Measurements from ENCODE around the gene PCDHB12.
"Not testable (repeated sequence)": the region's sequence is repeated elsewhere in the genome, so short reads cannot be mapped to it uniquely, and the experiment has no call there.

The PCDHB12 gene

GRCh38 chr5:141245250-141245717 lies 36.8 kb downstream of the PCDHB12 start, which contains the start of gene PCDHB15:
TSS of gene PCDHB15 (plus strand) at chr5:141245395. CDS start at chr5:141245579, 184 bp downstream.
- no peaks in the 10 kb centered on the region for H3K27me3 Mint-ChIP-seq (ENCODE audit: low read depth)
- H3K36me3 Mint-ChIP-seq (ENCODE audit: low read depth), result peaks cover 92% of the 10 kb centered on the region
- peak within 1 kb of the TSS; percentile 74 to 88 (median 80) for H3K4me3 Mint-ChIP-seq
- H3K4me1 Mint-ChIP-seq, result no peaks in the 10 kb centered on the region
- TF ChIP-seq, protein P1, sequence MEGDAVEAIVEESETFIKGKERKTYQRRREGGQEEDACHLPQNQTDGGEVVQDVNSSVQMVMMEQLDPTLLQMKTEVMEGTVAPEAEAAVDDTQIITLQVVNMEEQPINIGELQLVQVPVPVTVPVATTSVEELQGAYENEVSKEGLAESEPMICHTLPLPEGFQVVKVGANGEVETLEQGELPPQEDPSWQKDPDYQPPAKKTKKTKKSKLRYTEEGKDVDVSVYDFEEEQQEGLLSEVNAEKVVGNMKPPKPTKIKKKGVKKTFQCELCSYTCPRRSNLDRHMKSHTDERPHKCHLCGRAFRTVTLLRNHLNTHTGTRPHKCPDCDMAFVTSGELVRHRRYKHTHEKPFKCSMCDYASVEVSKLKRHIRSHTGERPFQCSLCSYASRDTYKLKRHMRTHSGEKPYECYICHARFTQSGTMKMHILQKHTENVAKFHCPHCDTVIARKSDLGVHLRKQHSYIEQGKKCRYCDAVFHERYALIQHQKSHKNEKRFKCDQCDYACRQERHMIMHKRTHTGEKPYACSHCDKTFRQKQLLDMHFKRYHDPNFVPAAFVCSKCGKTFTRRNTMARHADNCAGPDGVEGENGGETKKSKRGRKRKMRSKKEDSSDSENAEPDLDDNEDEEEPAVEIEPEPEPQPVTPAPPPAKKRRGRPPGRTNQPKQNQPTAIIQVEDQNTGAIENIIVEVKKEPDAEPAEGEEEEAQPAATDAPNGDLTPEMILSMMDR (IDR thresholded peaks at IDR 0.05; ENCODE audit: unreplicated experiment in 3 of 3), result peak in 1 of 3 experiments; percentile 32
- peak within 1 kb of the TSS; percentile 49 to 92 (median 85) for H3K27ac Mint-ChIP-seq
- H3K9me3 Mint-ChIP-seq, result peaks cover 83% of the 10 kb centered on the region

GRCh38 chr5:141246971-141247370 lies 38.5 kb downstream of the PCDHB12 start:
- H3K27me3 Mint-ChIP-seq (ENCODE audit: low read depth); H3K4me1 Mint-ChIP-seq; H3K4me3 Mint-ChIP-seq; H3K27ac Mint-ChIP-seq: not testable (repeated sequence)
- Mint-ChIP-seq H3K9me3 (peaks cover 85% of the 10 kb centered on the region), H3K36me3 (ENCODE audit: low read depth) (peaks cover 93% of the 10 kb centered on the region)

GRCh38 chr5:141247434-141247833 lies 38.9 kb downstream of the PCDHB12 start:
- not testable (repeated sequence) for H3K4me3 Mint-ChIP-seq; H3K27me3 Mint-ChIP-seq (ENCODE audit: low read depth); H3K27ac Mint-ChIP-seq; H3K4me1 Mint-ChIP-seq
- H3K9me3 Mint-ChIP-seq, result peaks cover 81% of the 10 kb centered on the region
- peaks cover 89% of the 10 kb centered on the region for H3K36me3 Mint-ChIP-seq (ENCODE audit: low read depth)

- peaks cover 76% of the 10 kb centered on the region for H3K9me3 Mint-ChIP-seq
- no peak overlapping the region for H3K27ac Mint-ChIP-seq
- no peaks in the 10 kb centered on the region for H3K27me3 Mint-ChIP-seq (ENCODE audit: low read depth)
- no peaks in the 10 kb centered on the region for H3K4me1 Mint-ChIP-seq
- H3K36me3 Mint-ChIP-seq (ENCODE audit: low read depth), result peaks cover 82% of the 10 kb centered on the region
- no peak overlapping the region for H3K4me3 Mint-ChIP-seq
- TF ChIP-seq, protein P1 (IDR thresholded peaks at IDR 0.05; ENCODE audit: unreplicated experiment in 3 of 3), result no peak
Measured at GRCh38 chr5:141250576-141250975, 42.1 kb downstream of the PCDHB12 start.

DNA sequence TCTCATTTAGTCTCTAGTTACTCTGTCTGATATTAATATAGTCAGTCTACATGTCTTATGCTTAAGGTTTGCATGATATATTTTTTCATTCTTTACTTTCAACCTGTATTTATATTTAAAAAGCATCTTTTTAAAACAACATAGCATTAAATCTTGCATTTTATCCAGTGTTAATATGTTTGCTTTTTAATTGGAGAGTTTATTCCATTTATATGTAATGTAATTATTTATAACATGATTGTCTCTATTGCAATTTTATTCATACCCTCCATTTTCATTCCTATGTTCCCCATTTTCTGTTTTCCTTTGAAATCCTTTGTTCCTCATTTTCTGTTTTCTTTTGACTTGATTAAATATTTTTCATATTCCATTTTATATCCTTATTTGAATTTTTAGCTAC lies 49.9 kb downstream of the PCDHB12 start:
- no peak overlapping the region for H3K27ac Mint-ChIP-seq
- H3K4me1 Mint-ChIP-seq, result no peaks in the 10 kb centered on the region
- no peak overlapping the region for H3K4me3 Mint-ChIP-seq
- peaks cover 88% of the 10 kb centered on the region for H3K36me3 Mint-ChIP-seq (ENCODE audit: low read depth)
- H3K9me3 Mint-ChIP-seq, result peaks cover 86% of the 10 kb centered on the region
- no peaks in the 10 kb centered on the region for H3K27me3 Mint-ChIP-seq (ENCODE audit: low read depth)
- TF ChIP-seq, protein P1 (IDR thresholded peaks at IDR 0.05; ENCODE audit: unreplicated experiment in 3 of 3), result no peak

- Mint-ChIP-seq H3K4me3 (no peak overlapping the region), H3K27me3 (ENCODE audit: low read depth) (no peaks in the 10 kb centered on the region), H3K27ac (no peak overlapping the region), H3K4me1 (no peaks in the 10 kb centered on the region), H3K36me3 (ENCODE audit: low read depth) (peaks cover 88% of the 10 kb centered on the region), H3K9me3 (peaks cover 85% of the 10 kb centered on the region)
- TF ChIP-seq, protein P1 (IDR thresholded peaks at IDR 0.05; ENCODE audit: unreplicated experiment in 3 of 3), result no peak
Measured at GRCh38 chr5:141258948-141259347, 50.4 kb downstream of the PCDHB12 start.

- Mint-ChIP-seq H3K27me3 (ENCODE audit: low read depth) (no peaks in the 10 kb centered on the region), H3K36me3 (ENCODE audit: low read depth) (peaks cover 87% of the 10 kb centered on the region), H3K9me3 (peaks cover 82% of the 10 kb centered on the region), H3K4me1 (no peaks in the 10 kb centered on the region), H3K4me3 (no peak overlapping the region), H3K27ac (no peak overlapping the region)
- TF ChIP-seq, protein P1 (IDR thresholded peaks at IDR 0.05; ENCODE audit: unreplicated experiment in 3 of 3), result no peak
Measured at GRCh38 chr5:141260458-141261237, 52.1 kb downstream of the PCDHB12 start.

All from nephron (organoid).